K562 (cell line): ENCODE measurements around the gene LRRC25. TPM values are rescaled to one million over a fixed set of nuclear protein-coding genes. Genes with fewer than 3 reads are reported as not detected.

Experiments used
- E2F3 ChIP-seq: fragments of 250-450 bp; sonication (Bioruptor Pico); IDR thresholded peaks from 2 replicates; pipeline ENCODE4 v1.4.0; 2020; ENCODE audit warnings: mild to moderate bottlenecking
- ESRRB ChIP-seq: fragments of 250-450 bp; sonication (Bioruptor Pico); IDR thresholded peaks from 2 replicates; pipeline ENCODE4 v1.5.0; 2020; ENCODE audit warnings: mild to moderate bottlenecking, moderate library complexity, borderline replicate concordance
- FIP1L1 ChIP-seq: fragments of 200-400 bp; formaldehyde crosslinking; IDR thresholded peaks from 2 replicates; pipeline ENCODE4 v1.6.1; 2018; ENCODE audit warnings: mild to moderate bottlenecking, low read depth, low read length; ENCODE audit not compliant: poor library complexity, severe bottlenecking
- HNRNPH1 ChIP-seq: fragments of 200-400 bp; formaldehyde crosslinking; optimal IDR thresholded peaks from 2 replicates; pipeline ENCODE3; 2017; ENCODE audit warnings: low read depth, mild to moderate bottlenecking, low read length, moderate library complexity
- HNRNPLL ChIP-seq: fragments of 200-400 bp; formaldehyde crosslinking; IDR thresholded peaks from 2 replicates; pipeline ENCODE4 v1.6.1; 2017; ENCODE audit warnings: low read length, low read depth, mild to moderate bottlenecking; ENCODE audit not compliant: poor library complexity, severe bottlenecking
- KAT8 ChIP-seq: fragments of 450-650 bp; IDR thresholded peaks from 2 replicates; pipeline ENCODE4 v1.6.1; 2016; ENCODE audit warnings: low read depth, mild to moderate bottlenecking
- LARP7 ChIP-seq: fragments of 450-650 bp; IDR thresholded peaks from 2 replicates; pipeline ENCODE4 v1.6.1; 2016
- MYBL2 ChIP-seq, 2 experiments: fragments of 450-650 bp in 1 of 2; sonication (generic) in 1 of 2; formaldehyde crosslinking in 1 of 2; IDR thresholded peaks; 2 replicates each; pipeline versions ENCODE4 v1.6.1 to v1.8.1; 2017 to 2022; ENCODE audit warnings: borderline replicate concordance in 1 of 2, inconsistent platforms in 1 of 2, low read depth in 1 of 2, mild to moderate bottlenecking in 1 of 2, missing genetic modification reagents in 1 of 2, moderate library complexity in 1 of 2
- NCOA6 ChIP-seq: fragments of 450-650 bp; IDR thresholded peaks from 2 replicates; pipeline ENCODE4 v1.6.1; 2017; ENCODE audit warnings: mild to moderate bottlenecking
- PHB ChIP-seq: fragments of 250-450 bp; sonication (Bioruptor Pico); IDR thresholded peaks from 2 replicates; pipeline ENCODE4 v1.5.0; 2021
- RB1 ChIP-seq: fragments of 450-650 bp; IDR thresholded peaks from 2 replicates; pipeline ENCODE4 v1.6.1; 2017; ENCODE audit warnings: low read depth, mild to moderate bottlenecking
- SMAD4 ChIP-seq: fragments of 250-450 bp; sonication (Bioruptor Pico); conservative IDR thresholded peaks from 2 replicates; pipeline ENCODE4 v1.8.0; 2021; ENCODE audit warnings: inconsistent platforms, mild to moderate bottlenecking, moderate library complexity
- TAF9B ChIP-seq: fragments of 450-650 bp; IDR thresholded peaks from 2 replicates; pipeline ENCODE4 v1.6.1; 2018; ENCODE audit warnings: mild to moderate bottlenecking; ENCODE audit not compliant: partially characterized antibody
- XRCC5 ChIP-seq: fragments of 200-400 bp; formaldehyde crosslinking; IDR thresholded peaks from 2 replicates; pipeline ENCODE4 v1.6.1; 2017; ENCODE audit warnings: low read depth, mild to moderate bottlenecking, low read length
- ZBTB17 ChIP-seq: fragments of 450-650 bp; formaldehyde crosslinking; IDR thresholded peaks from 2 replicates; pipeline ENCODE4 v1.4.0; 2020; ENCODE audit warnings: mild to moderate bottlenecking
- ZNF76 ChIP-seq: fragments of 250-450 bp; sonication (Bioruptor Pico); IDR thresholded peaks from 2 replicates; pipeline ENCODE4 v1.4.0; 2020; ENCODE audit warnings: mild to moderate bottlenecking, moderate library complexity, borderline replicate concordance
- polyA plus RNA-seq, 8 experiments: library from polyadenylated mRNA; depleted of rRNA in 4 of 8; stranded (reverse) in 5 of 8; unstranded in 3 of 8; fragments of >200 nt; fragmentation: Nextera tagmentation in 2 of 8; fragmentation: Illumina TruSeq in 1 of 8; extraction: Ambion mirVana in 2 of 8; extraction: Trizol in 1 of 8; gene quantifications; 2 replicates each; pipeline versions ENCODE4 v1.2.1 to v1.2.3, GENCODE V29; 2011 to 2014; ENCODE audit warnings: inconsistent platforms in 1 of 8, missing spikeins in 1 of 8
- total RNA-seq, 7 experiments: library from RNA; depleted of rRNA in 6 of 7; stranded (reverse); fragments of >200 nt in 6 of 7; fragmentation: Illumina TruSeq in 2 of 7; extraction: Trizol in 2 of 7; gene quantifications; 2 replicates each; pipeline versions ENCODE4 v1.2.1 to v1.2.3, GENCODE V29; 2011 to 2021; ENCODE audit warnings: low replicate concordance in 1 of 7
- TF ChIP-seq, protein P1 (sequence below): sonication (generic); formaldehyde crosslinking; IDR thresholded peaks from 2 replicates; pipeline ENCODE4 v1.8.0; 2022; ENCODE audit warnings: mild to moderate bottlenecking, missing genetic modification reagents
- TF ChIP-seq, protein P2 (sequence below), 2 experiments: fragments of 200-800 bp in 1 of 2; sonication (Bioruptor generic) in 1 of 2; sonication (generic) in 1 of 2; formaldehyde crosslinking in 1 of 2; IDR thresholded peaks in 1 of 2; conservative IDR thresholded peaks in 1 of 2; 2 replicates each; pipeline versions ENCODE4 v1.5.0 to v1.6.1; 2016 to 2020; ENCODE audit warnings: missing compliant biosample characterization in 1 of 2, missing genetic modification characterization in 1 of 2, missing genetic modification reagents in 1 of 2
- TF ChIP-seq, protein P3 (sequence below): sonication (generic); formaldehyde crosslinking; IDR thresholded peaks from 2 replicates; pipeline ENCODE4 v1.8.0; 2023; ENCODE audit warnings: missing genetic modification reagents, mild to moderate bottlenecking, borderline replicate concordance

Gene LRRC25
- total and polyA plus RNA-seq, 9 of the 15 experiments (the other 6 are each of a cell fraction or from before 2014, with no cell fraction given) = 0.07 to 0.36 (median 0.10) TPM; not detected in 3

DNA sequence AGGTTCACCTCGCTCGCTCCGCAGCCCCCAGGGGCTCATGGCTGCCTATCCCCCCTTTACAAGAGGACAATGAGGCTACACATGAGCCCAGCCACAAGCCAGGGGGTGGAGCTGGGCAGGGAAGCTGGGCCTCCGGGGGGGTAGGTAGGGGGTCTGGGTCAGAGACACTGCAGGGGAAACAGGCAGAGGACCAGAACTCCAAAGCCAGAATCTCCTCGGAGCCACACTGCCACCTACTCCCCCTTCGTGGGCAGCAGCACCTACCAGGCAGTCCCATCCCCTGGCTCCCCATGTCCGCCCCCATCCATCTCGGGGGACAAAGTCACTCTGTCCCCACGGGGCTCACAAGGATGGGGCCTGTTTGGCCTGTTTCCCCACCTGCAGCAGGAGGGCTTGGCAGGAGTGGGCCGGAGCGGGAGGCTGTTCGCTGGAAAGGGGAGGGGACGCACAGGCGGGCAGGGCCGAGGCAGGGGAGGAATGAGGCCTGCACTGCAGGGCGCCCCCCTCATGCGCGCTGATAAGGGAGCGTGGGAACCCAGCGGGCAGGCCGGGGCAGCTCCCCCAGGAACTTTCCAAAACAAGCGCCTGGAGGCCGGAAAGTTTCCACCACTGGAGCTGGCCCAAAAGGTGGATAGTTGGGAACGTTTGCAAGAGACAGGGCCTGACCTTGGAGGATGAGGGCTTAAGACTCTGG is 41.1 kb upstream of the LRRC25 start (continued):
- TF ChIP-seq TAF9B (no peak), ESRRB (no peak), ZNF76 (no peak), HNRNPLL (no peak), HNRNPH1 (no peak), MYBL2 (IDR thresholded peaks at IDR 0.05; ENCODE audit: low read depth) (no peak), MYBL2 (CRISPR knock-in tag; IDR thresholded peaks at IDR 0.05; ENCODE audit: borderline replicate concordance) (no peak), E2F3 (CRISPR knock-in tag) (no peak; the same call in 1 of the 2 replicates), ZBTB17 (CRISPR knock-in tag) (peak; percentile 63; the same call in 1 of the 2 replicates), KAT8 (no peak), XRCC5 (no peak), RB1 (no peak; the same call in none of the 2 replicates), PHB (CRISPR knock-in tag) (no peak), SMAD4 (CRISPR knock-in tag) (no peak; the same call in 1 of the 2 replicates), FIP1L1 (peak; percentile 39), NCOA6 (no peak), LARP7 (no peak)
- TF ChIP-seq, protein P1, sequence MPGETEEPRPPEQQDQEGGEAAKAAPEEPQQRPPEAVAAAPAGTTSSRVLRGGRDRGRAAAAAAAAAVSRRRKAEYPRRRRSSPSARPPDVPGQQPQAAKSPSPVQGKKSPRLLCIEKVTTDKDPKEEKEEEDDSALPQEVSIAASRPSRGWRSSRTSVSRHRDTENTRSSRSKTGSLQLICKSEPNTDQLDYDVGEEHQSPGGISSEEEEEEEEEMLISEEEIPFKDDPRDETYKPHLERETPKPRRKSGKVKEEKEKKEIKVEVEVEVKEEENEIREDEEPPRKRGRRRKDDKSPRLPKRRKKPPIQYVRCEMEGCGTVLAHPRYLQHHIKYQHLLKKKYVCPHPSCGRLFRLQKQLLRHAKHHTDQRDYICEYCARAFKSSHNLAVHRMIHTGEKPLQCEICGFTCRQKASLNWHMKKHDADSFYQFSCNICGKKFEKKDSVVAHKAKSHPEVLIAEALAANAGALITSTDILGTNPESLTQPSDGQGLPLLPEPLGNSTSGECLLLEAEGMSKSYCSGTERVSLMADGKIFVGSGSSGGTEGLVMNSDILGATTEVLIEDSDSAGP = 0 out of 2 replicates have a peak, but pooled peaks have one; percentile 36
- TF ChIP-seq, protein P2, sequence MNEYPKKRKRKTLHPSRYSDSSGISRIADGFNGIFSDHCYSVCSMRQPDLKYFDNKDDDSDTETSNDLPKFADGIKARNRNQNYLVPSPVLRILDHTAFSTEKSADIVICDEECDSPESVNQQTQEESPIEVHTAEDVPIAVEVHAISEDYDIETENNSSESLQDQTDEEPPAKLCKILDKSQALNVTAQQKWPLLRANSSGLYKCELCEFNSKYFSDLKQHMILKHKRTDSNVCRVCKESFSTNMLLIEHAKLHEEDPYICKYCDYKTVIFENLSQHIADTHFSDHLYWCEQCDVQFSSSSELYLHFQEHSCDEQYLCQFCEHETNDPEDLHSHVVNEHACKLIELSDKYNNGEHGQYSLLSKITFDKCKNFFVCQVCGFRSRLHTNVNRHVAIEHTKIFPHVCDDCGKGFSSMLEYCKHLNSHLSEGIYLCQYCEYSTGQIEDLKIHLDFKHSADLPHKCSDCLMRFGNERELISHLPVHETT (CRISPR knock-in tag; conservative IDR thresholded peaks at IDR 0.05 in 1 of 2, IDR thresholded peaks at IDR 0.05 in 1 of 2) = peak in 1 of 2 experiments; percentile 27; a peak in 1 of 4 replicates
- TF ChIP-seq, protein P3, sequence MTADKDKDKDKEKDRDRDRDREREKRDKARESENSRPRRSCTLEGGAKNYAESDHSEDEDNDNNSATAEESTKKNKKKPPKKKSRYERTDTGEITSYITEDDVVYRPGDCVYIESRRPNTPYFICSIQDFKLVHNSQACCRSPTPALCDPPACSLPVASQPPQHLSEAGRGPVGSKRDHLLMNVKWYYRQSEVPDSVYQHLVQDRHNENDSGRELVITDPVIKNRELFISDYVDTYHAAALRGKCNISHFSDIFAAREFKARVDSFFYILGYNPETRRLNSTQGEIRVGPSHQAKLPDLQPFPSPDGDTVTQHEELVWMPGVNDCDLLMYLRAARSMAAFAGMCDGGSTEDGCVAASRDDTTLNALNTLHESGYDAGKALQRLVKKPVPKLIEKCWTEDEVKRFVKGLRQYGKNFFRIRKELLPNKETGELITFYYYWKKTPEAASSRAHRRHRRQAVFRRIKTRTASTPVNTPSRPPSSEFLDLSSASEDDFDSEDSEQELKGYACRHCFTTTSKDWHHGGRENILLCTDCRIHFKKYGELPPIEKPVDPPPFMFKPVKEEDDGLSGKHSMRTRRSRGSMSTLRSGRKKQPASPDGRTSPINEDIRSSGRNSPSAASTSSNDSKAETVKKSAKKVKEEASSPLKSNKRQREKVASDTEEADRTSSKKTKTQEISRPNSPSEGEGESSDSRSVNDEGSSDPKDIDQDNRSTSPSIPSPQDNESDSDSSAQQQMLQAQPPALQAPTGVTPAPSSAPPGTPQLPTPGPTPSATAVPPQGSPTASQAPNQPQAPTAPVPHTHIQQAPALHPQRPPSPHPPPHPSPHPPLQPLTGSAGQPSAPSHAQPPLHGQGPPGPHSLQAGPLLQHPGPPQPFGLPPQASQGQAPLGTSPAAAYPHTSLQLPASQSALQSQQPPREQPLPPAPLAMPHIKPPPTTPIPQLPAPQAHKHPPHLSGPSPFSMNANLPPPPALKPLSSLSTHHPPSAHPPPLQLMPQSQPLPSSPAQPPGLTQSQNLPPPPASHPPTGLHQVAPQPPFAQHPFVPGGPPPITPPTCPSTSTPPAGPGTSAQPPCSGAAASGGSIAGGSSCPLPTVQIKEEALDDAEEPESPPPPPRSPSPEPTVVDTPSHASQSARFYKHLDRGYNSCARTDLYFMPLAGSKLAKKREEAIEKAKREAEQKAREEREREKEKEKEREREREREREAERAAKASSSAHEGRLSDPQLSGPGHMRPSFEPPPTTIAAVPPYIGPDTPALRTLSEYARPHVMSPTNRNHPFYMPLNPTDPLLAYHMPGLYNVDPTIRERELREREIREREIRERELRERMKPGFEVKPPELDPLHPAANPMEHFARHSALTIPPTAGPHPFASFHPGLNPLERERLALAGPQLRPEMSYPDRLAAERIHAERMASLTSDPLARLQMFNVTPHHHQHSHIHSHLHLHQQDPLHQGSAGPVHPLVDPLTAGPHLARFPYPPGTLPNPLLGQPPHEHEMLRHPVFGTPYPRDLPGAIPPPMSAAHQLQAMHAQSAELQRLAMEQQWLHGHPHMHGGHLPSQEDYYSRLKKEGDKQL = no peak
